Suprapubic skin (tissue), 3 donors: ENCODE results near the gene SECISBP2.

Source experiments
- POLR2AphosphoS5 ChIP-seq, 3 donors: sonication (generic); formaldehyde crosslinking; IDR thresholded peaks; one replicate each; pipeline ENCODE4 v1.6.1; 2017; ENCODE audit warnings: antibody characterized with exemption in 3 of 3
- TF ChIP-seq, protein P1 (sequence below), 2 donors: fragments of 200-600 bp in 1 of 2; fragments of 450-650 bp in 1 of 2; sonication (generic) in 1 of 2; IDR thresholded peaks; one replicate each; pipeline ENCODE4 v1.5.1; 2016 to 2019; ENCODE audit warnings: antibody characterized with exemption in 2 of 2, mild to moderate bottlenecking in 1 of 2, moderate library complexity in 1 of 2

DNA sequence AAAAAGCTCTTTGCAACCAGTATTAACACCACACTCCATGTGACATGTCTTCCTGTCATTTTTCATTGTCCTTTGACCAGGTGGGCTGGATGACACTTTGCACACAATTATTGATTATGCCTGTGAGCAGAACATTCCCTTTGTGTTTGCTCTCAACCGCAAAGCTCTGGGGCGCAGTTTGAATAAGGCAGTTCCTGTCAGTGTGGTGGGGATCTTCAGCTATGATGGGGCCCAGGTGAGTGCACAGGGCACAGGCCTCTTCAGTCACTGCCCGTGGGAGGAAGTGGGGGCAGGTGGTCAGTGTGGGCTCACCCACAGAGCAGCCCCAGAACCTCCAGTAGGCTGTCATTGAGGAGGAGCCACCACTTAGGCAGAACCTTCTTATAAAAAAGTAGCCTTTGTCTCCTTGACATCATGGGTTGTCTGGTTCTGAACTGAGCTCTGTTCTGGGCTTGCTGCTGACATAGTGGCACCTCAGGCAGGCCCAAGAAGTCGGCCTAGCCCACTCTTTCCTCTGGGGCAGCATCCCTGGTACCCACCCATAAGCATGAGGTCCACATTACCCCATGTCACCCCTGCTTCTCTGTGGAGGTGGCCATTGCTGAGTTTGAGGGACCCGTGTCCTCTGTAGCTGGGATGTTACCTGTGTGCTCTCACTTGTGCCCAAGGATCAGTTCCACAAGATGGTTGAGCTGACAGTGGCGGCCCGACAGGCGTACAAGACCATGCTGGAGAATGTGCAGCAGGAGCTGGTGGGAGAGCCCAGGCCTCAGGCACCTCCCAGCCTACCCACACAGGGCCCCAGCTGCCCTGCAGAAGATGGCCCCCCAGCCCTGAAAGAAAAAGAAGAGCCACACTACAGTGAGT is 39.3 kb downstream of the SECISBP2 start:
- no peak for TF ChIP-seq POLR2AphosphoS5 (IDR thresholded peaks at IDR 0.05)
- TF ChIP-seq, protein P1, sequence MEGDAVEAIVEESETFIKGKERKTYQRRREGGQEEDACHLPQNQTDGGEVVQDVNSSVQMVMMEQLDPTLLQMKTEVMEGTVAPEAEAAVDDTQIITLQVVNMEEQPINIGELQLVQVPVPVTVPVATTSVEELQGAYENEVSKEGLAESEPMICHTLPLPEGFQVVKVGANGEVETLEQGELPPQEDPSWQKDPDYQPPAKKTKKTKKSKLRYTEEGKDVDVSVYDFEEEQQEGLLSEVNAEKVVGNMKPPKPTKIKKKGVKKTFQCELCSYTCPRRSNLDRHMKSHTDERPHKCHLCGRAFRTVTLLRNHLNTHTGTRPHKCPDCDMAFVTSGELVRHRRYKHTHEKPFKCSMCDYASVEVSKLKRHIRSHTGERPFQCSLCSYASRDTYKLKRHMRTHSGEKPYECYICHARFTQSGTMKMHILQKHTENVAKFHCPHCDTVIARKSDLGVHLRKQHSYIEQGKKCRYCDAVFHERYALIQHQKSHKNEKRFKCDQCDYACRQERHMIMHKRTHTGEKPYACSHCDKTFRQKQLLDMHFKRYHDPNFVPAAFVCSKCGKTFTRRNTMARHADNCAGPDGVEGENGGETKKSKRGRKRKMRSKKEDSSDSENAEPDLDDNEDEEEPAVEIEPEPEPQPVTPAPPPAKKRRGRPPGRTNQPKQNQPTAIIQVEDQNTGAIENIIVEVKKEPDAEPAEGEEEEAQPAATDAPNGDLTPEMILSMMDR (IDR thresholded peaks at IDR 0.05) = no peak
